SJCRH30 (cell line): ENCODE data around the gene DMBT1. TPM values are rescaled to one million over a fixed set of nuclear protein-coding genes. Genes with fewer than 3 reads are reported as not detected.

Experiments used
- DNase-seq, 2 experiments: peaks; one replicate each; pipeline ENCODE4 v3.0.0-alpha.2; 2015 to 2020
- H3K27ac ChIP-seq: fragments of 250-450 bp; sonication (Bioruptor Pico); 2 replicates; pipeline ENCODE4 v1.5.1; 2020; ENCODE audit warnings: mild to moderate bottlenecking, moderate library complexity
- H3K27me3 ChIP-seq: fragments of 250-450 bp; sonication (Bioruptor Pico); 2 replicates; pipeline ENCODE4 v1.5.1; 2020; ENCODE audit warnings: mild to moderate bottlenecking, moderate library complexity
- H3K36me3 ChIP-seq: fragments of 250-450 bp; sonication (Bioruptor Pico); 2 replicates; pipeline ENCODE4 v1.5.1; 2020; ENCODE audit warnings: mild to moderate bottlenecking, moderate library complexity
- H3K4me1 ChIP-seq: fragments of 250-450 bp; sonication (Bioruptor Pico); 2 replicates; pipeline ENCODE4 v1.5.1; 2020; ENCODE audit warnings: mild to moderate bottlenecking, moderate library complexity
- H3K4me3 ChIP-seq: fragments of 250-450 bp; sonication (Bioruptor Pico); 2 replicates; pipeline ENCODE4 v1.5.1; 2020; ENCODE audit warnings: mild to moderate bottlenecking, moderate library complexity
- H3K9me3 ChIP-seq: fragments of 250-450 bp; sonication (Bioruptor Pico); replicated peaks from 2 replicates; pipeline ENCODE4 v1.5.1; 2020; ENCODE audit warnings: mild to moderate bottlenecking, moderate library complexity
- total RNA-seq: library from RNA; depleted of rRNA; stranded (reverse); fragments of >200 nt; shearing (Covaris generic); gene quantifications from 2 replicates; pipeline ENCODE4 v1.2.3, GENCODE V29; 2014

The DMBT1 gene
- total RNA-seq, 1 experiment from 2014 or later, result 4.2 TPM

DNA sequence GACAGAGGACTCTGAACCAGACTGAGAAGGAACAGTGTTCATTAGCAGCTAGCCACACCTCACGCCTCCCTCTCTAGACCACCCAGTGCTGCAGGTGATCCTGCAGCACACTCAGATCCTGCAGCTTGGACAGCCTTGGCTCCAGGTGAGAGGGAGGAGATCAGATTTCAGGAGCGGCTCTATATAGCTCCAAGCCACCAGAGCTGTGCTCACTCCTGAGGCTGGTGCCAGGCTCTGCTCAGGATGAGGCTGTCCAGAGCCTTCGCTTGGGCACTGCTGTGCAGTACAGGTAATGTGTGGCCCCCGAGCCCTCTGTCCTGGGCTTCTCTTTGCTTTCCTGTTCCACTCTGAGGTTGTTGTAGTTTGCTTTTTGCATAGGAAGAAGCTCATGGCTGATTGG is 96.7 kb downstream of the DMBT1 start:
- H3K27ac ChIP-seq, result no peak overlapping the region
- H3K36me3 ChIP-seq, result no peaks in the 10 kb centered on the region
- 0 out of 2 replicates have a peak, but pooled peaks cover 2% of the 10 kb centered on the region for H3K9me3 ChIP-seq
- H3K4me1 ChIP-seq, result no peaks in the 10 kb centered on the region
- DNase-seq, result no peak
- no peak overlapping the region for H3K4me3 ChIP-seq
- H3K27me3 ChIP-seq, result peaks cover 18% of the 10 kb centered on the region

DNA sequence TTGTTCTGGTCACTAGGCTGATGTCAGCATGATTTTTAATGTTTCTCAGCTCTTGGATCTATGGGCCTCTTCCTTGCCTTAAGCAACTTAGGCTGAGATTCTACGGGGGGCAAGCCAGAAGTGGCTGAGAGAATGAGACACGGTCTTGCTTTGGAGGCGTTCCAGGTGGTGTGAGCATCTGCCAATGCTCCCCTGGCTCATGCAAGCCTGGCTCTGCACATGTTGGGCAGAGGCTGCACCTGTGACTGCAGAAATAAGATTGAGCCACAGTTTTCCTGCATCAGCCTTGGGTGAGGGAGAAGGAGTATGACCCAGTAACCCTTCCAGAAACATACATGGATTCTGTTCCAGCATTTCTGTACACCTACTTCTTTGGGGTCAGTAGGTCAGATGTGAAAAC is 97.2 kb downstream of the DMBT1 start:
- Histone ChIP-seq H3K4me1 (no peaks in the 10 kb centered on the region), H3K4me3 (no peak overlapping the region), H3K27me3 (peaks cover 18% of the 10 kb centered on the region), H3K9me3 (no peaks in the 10 kb centered on the region), H3K36me3 (no peaks in the 10 kb centered on the region), H3K27ac (no peak overlapping the region)
- no peak for DNase-seq

DNA sequence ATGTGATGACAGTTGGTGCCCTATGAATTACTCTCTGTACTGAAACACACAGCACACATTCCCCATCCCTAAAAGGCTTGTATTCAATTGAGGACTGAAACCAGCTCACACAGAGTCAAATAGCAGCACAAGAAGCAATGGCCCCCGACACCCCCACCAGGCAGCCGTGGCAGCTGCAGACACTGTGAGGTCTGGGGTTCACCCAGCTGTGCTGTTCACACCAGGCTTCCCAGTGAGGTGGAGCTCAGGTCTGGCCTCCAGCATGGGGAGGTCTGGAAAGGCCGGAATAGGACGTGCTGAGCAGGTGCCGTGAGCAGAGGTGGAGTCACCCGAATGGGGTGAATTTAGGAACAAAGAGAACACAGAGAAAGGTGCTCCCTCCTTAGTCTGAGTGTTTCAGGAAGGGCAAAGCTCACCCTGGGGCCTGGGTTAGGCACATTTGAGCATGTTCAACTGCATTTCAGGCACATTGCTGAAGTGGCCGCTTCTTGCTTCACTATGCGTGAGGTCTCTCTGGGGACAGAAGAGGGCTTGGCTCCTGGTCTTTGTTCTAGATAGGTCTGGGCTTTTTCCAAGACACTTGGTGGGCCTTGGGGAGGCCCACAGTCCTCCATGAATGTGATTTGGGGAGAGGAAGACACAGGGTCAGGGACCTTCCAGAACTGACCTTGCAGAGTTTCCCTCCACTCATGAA is 97.9 kb downstream of the DMBT1 start:
- DNase-seq, result no peak

DNA sequence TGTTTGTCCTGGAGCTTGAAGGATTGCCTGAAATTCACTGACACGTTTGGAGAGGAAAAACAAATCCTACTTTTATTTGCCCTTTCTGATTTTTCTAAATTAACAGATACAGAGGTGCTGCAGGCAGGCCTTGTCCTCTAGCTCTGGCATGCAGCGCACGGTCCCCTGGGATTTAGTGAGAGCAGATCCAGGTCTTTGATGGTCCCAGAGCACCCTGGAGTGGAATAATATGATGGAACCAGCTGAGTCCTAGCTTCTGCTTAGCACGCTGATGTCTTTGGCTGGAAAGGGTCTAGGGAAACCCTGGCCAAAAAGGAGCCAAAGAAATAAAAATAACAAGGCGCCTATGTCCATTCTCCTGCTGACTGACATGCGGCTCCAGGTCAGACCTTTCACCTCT is 98.6 kb downstream of the DMBT1 start:
- DNase-seq, result no peak
- Histone ChIP-seq H3K4me1 (0 out of 2 replicates have a peak, but pooled peaks cover 2% of the 10 kb centered on the region), H3K27ac (no peak overlapping the region), H3K27me3 (peaks cover 18% of the 10 kb centered on the region), H3K9me3 (no peaks in the 10 kb centered on the region), H3K36me3 (no peaks in the 10 kb centered on the region), H3K4me3 (no peak overlapping the region)

More for the DNA sequence above, 97.9 kb downstream of the DMBT1 start:
- Histone ChIP-seq H3K4me3 (no peak overlapping the region), H3K27ac (no peak overlapping the region), H3K36me3 (no peaks in the 10 kb centered on the region), H3K4me1 (0 out of 2 replicates have a peak, but pooled peaks cover 2% of the 10 kb centered on the region), H3K27me3 (peaks cover 18% of the 10 kb centered on the region), H3K9me3 (no peaks in the 10 kb centered on the region)

DNA sequence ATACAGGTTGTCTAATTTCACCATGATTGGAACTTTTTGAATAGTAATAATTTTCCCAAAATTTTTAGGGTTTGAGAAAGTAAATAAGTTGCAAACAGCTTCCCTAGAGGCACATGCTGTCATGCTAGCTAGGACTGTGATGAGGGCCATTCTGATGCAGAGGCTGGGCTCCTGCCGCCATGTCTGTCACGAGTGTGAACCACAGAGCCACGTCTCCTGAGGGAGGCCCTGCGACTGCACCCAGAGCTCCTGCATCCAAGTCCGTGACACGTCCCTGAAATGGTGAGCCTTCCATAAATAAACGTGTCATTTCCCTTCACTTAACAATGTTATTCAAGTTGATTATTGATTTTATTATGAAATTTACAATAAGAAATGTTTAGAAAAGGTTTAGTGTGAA is 99.1 kb downstream of the DMBT1 start:
- no peaks in the 10 kb centered on the region for H3K9me3 ChIP-seq
- 0 out of 2 replicates have a peak, but pooled peaks cover 2% of the 10 kb centered on the region for H3K4me1 ChIP-seq
- H3K27ac ChIP-seq, result no peak overlapping the region
- DNase-seq, result no peak
- peaks cover 18% of the 10 kb centered on the region; the same call in 1 of the 2 replicates for H3K27me3 ChIP-seq
- no peaks in the 10 kb centered on the region for H3K36me3 ChIP-seq
- no peak overlapping the region for H3K4me3 ChIP-seq

DNA sequence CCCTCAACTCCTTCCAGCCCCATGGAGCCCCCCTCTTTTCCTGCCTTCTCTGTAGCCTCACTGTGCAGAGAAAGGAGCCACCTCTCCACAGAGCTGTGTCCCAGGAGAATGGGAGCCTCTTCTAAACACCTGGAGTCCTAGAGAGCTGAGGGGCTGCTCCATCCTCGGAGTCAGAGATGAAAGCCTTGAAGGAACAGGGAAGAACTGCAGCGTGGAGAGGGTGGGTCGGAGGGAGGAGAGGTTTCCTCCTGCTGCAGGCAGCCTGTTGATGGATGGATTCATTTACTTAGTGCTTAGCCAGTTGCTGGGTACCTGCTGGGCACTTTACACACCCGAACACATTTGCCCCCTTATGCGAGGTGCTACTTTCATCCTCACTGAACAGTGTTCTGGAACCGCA is 100.1 kb downstream of the DMBT1 start:
- Histone ChIP-seq H3K27me3 (peaks cover 18% of the 10 kb centered on the region; the same call in 1 of the 2 replicates), H3K4me3 (no peak overlapping the region), H3K9me3 (no peaks in the 10 kb centered on the region), H3K36me3 (no peaks in the 10 kb centered on the region), H3K27ac (no peak overlapping the region), H3K4me1 (0 out of 2 replicates have a peak, but pooled peaks cover 2% of the 10 kb centered on the region)
- DNase-seq, result no peak

DNA sequence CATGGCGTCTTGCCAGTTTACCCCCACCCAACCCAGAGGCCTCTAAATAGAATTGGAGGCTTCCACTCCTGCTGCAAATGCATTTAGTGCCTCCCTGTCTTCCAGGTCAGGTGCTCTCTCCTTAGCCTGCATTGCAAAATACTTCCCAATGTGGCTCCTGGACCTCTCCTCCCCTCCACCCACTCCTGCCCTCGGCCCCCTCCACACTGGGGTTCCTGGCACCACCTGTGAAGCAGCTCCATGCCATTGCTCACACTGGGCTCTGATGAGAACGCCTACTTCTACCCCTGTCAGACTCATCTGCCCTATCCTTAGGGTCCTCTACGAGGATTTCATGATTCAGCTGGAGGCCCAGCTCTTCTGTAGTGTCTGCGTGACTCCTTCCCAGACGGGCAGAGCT is 101.7 kb downstream of the DMBT1 start:
- H3K4me1 ChIP-seq, result 0 out of 2 replicates have a peak, but pooled peaks cover 2% of the 10 kb centered on the region
- no peak for DNase-seq
- no peaks in the 10 kb centered on the region for H3K36me3 ChIP-seq
- H3K9me3 ChIP-seq, result no peaks in the 10 kb centered on the region
- H3K27me3 ChIP-seq, result peaks cover 9% of the 10 kb centered on the region; the same call in 1 of the 2 replicates
- no peak overlapping the region for H3K27ac ChIP-seq
- no peak overlapping the region for H3K4me3 ChIP-seq

DNA sequence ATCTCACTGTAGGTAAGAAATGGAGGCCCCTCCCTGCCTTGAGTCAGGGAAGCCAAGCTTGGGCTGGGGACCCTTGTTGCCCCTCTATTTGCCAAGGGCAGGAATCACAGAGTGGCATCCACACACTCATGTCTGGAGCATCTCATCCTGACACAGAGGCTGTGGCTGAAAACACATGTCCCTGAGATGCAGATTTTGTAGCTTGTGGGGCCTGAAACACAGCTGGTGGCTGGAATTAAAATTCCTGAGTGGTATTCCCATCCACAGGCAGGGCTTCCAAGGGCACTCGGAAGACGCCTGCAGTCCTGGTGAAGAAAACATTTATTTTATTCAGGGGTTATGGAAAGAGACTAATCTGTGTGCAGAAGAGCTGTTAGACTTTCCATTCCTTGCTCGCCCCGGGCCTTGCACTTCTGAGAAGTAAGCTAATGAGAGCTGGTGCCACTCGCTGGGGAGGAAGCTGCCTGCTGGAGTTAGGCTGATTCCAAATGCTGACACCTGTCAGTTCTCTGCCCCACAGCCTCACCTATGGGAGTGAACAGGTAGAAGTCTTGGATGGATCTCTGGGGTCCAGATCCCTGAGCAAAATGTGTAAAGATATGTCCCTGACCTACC is 103.1 kb downstream of the DMBT1 start:
- peaks cover 2% of the 10 kb centered on the region; the same call in 1 of the 2 replicates for H3K4me1 ChIP-seq
- no peak for DNase-seq
- H3K27ac ChIP-seq, result no peak overlapping the region
- H3K27me3 ChIP-seq, result peaks cover 6% of the 10 kb centered on the region; the same call in 1 of the 2 replicates
- H3K4me3 ChIP-seq, result no peak overlapping the region
- no peaks in the 10 kb centered on the region for H3K36me3 ChIP-seq
- no peaks in the 10 kb centered on the region for H3K9me3 ChIP-seq

DNA sequence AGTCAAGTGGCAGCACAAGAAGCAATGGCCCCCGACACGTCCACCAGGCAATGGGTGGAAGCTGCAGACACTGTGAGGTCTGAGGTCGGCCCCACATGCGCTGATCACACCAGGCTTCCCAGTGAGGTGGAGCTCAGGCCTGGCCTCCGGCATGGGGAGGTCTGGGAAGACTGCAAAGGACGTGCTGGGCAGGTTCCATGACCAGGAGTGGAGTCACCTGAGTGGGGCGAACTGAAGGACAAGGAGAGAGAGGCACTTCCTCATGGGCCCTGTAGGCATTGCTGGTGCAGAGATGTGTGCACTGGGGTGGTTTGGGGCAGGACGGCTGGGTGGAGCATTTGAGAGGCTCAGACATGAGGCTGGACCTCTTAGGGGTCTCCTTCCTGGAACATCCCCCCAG is 103.9 kb downstream of the DMBT1 start:
- Histone ChIP-seq H3K4me3 (no peak overlapping the region), H3K27ac (no peak overlapping the region), H3K9me3 (no peaks in the 10 kb centered on the region; the same call in 1 of the 2 replicates), H3K27me3 (peaks cover 6% of the 10 kb centered on the region; the same call in 1 of the 2 replicates), H3K36me3 (no peaks in the 10 kb centered on the region), H3K4me1 (peaks cover 2% of the 10 kb centered on the region; the same call in 1 of the 2 replicates)
- DNase-seq, result no peak

DNA sequence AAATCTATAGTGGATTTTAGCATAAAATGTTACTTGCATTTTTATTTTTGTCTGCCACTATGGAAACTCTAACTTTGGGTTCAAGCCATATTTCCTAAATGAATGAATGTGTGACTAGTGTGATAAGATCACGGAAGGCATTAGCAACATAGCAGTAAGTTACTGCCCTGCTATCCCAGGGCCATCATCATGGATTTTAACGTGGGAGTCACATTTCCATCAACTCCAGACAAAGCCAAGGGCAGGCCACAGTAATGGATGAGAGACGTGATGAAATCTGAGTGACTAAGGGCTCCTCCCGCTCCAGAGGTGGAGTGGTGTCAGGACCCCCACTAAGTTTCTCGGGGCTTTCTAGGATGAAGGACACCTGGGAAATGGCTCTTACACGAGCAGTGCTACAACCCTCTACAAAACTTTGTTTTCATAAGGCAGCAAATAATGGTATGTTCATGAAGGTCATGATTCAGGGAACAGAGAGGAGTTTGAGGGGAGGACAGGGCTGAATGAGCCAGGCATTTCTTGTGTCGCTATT is 104.8 kb downstream of the DMBT1 start:
- H3K4me1 ChIP-seq, result peaks cover 2% of the 10 kb centered on the region; the same call in 1 of the 2 replicates
- no peaks in the 10 kb centered on the region for H3K36me3 ChIP-seq
- no peak overlapping the region for H3K27ac ChIP-seq
- no peak for DNase-seq
- no peaks in the 10 kb centered on the region; the same call in 1 of the 2 replicates for H3K9me3 ChIP-seq
- no peak overlapping the region for H3K4me3 ChIP-seq
- H3K27me3 ChIP-seq, result peaks cover 6% of the 10 kb centered on the region; the same call in 1 of the 2 replicates

DNA sequence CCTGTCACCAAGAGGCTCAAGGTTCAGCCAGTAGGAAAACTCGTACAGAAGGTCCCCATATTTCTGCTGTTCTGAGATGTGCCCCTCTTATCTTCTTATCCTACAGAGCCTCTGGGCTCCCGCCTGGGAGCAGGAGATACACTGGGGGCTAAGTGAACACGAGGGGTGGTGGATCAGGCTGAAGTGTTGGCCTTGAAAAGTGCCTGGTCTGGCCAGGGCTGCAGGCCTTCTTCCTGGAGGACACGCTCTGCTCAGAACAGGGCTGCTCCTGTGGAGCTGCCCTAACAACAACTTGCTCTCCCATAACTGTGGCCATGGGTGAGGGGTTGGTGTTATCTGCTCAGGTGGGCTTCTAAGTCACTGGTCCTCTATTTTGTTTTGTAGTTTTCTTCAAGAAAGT is 105.4 kb downstream of the DMBT1 start:
- DNase-seq, result no peak
- H3K36me3 ChIP-seq, result no peaks in the 10 kb centered on the region
- no peak overlapping the region for H3K27ac ChIP-seq
- no peaks in the 10 kb centered on the region; the same call in 1 of the 2 replicates for H3K9me3 ChIP-seq
- H3K27me3 ChIP-seq, result peaks cover 5% of the 10 kb centered on the region; the same call in 1 of the 2 replicates
- peaks cover 2% of the 10 kb centered on the region; the same call in 1 of the 2 replicates for H3K4me1 ChIP-seq
- no peak overlapping the region for H3K4me3 ChIP-seq

DNA sequence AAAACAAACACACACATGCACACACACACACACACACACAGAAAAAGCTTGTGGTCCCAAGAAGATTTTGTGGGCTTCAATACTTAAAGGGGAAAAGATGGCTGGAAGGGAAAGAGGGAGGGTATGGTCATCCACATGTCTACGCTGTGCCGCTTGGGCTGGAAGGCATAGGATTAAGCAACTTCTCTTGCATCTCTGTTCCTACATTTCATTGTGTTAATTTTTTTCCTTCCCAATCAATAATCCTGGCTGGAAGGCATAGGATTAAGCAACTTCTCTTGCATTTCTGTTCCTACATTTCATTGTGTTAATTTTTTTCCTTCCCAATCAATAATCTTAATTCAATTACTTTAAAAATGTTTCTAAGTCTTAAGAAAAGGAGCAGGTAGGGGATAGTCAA is 108.5 kb downstream of the DMBT1 start:
- H3K27ac ChIP-seq, result no peak overlapping the region
- H3K27me3 ChIP-seq, result 0 out of 2 replicates have a peak, but pooled peaks cover 3% of the 10 kb centered on the region
- DNase-seq, result no peak
- H3K36me3 ChIP-seq, result no peaks in the 10 kb centered on the region
- no peaks in the 10 kb centered on the region; the same call in 1 of the 2 replicates for H3K9me3 ChIP-seq
- H3K4me3 ChIP-seq, result no peak overlapping the region
- H3K4me1 ChIP-seq, result no peaks in the 10 kb centered on the region; the same call in 1 of the 2 replicates

DNA sequence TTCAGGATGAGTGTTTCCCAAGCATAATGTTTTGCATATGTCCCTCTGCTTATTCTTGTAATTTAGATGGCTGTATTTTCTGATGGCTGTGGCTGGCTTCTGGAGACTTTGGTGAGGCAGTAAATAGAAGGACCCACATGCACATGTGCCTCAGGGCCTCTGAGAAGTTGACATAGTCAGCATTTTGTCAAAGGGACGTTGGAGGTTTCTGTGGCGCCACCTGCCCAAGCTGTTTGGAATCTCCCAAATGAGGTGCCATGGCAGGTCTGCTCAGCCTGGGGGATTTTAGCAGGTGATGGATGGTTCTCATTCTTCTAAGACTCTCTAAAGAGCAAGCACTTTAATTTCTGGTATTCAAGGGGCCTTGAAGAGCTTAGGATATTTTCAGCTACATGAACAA is 109.3 kb downstream of the DMBT1 start:
- H3K27me3 ChIP-seq, result 0 out of 2 replicates have a peak, but pooled peaks cover 3% of the 10 kb centered on the region
- H3K27ac ChIP-seq, result no peak overlapping the region
- no peaks in the 10 kb centered on the region; the same call in 1 of the 2 replicates for H3K9me3 ChIP-seq
- H3K36me3 ChIP-seq, result no peaks in the 10 kb centered on the region
- no peak for DNase-seq
- H3K4me1 ChIP-seq, result no peaks in the 10 kb centered on the region; the same call in 1 of the 2 replicates
- no peak overlapping the region for H3K4me3 ChIP-seq

DNA sequence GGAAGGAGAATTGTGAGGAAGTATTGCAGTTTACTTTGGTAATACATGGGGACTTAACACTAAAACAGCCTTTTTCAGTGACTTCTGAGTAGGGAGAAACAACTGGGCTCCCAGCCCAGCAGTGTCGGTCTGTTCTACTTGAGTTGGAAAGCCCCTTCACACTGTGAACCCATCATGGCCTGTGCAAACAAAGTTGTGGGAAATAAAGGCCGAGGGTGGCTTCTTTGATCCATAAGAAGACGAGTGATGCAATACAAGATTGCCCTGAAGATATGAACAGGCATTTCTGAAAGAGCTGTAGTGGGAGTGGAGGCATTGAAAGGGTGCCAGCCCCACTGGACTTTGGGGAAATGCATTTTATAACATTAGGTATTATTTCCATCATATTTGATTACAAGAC is 110.8 kb downstream of the DMBT1 start:
- H3K4me3 ChIP-seq, result no peak overlapping the region
- H3K27me3 ChIP-seq, result peaks cover 7% of the 10 kb centered on the region; the same call in 1 of the 2 replicates
- no peak for DNase-seq
- H3K36me3 ChIP-seq, result no peaks in the 10 kb centered on the region
- H3K27ac ChIP-seq, result no peak overlapping the region
- no peaks in the 10 kb centered on the region; the same call in 1 of the 2 replicates for H3K9me3 ChIP-seq
- H3K4me1 ChIP-seq, result no peaks in the 10 kb centered on the region; the same call in 1 of the 2 replicates

DNA sequence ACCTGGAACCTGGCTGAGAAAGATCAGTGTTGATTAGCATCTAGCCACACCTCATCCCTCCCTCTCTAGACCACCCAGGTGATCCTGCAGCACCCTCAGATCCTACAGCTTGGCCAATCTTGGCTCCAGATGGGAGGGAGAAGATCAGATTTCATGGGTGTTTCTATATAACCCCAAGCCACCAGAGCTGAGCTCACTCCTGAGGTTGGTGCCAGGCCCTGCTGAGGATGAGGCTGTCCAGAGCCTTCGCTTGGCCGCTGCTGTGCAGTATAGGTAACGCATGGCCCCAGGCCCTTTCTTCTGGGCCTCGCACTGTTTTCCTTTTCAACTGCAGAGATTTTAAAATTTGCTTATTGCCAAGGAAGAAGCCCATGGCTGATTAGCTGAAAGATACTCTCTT is 112.1 kb downstream of the DMBT1 start:
- no peaks in the 10 kb centered on the region; the same call in 1 of the 2 replicates for H3K4me1 ChIP-seq
- no peaks in the 10 kb centered on the region; the same call in 1 of the 2 replicates for H3K9me3 ChIP-seq
- no peak for DNase-seq

More for the DNA sequence above, 112.1 kb downstream of the DMBT1 start:
- H3K4me3 ChIP-seq, result no peak overlapping the region
- peaks cover 6% of the 10 kb centered on the region; the same call in 1 of the 2 replicates for H3K27me3 ChIP-seq
- H3K27ac ChIP-seq, result no peak overlapping the region
- H3K36me3 ChIP-seq, result no peaks in the 10 kb centered on the region
